Trophoblast cell (in vitro differentiated cells and primary cell): ENCODE data around the gene TEDC2.

Experiments used
- DNase-seq, 2 donors: peaks; one replicate each; pipeline ENCODE4 v3.0.0-alpha.2; 2016
- H2AFZ ChIP-seq: 2 replicates; pipeline ENCODE4 v1.6.1; 2013; ENCODE audit warnings: low read length, moderate library complexity, mild to moderate bottlenecking; ENCODE audit not compliant: insufficient read depth, poor library complexity
- H2AK5ac ChIP-seq: 2 replicates; pipeline ENCODE4 v1.6.1; 2013; ENCODE audit warnings: mild to moderate bottlenecking, low read length
- H2BK120ac ChIP-seq: 2 replicates; pipeline ENCODE4 v1.6.1; 2013; ENCODE audit warnings: low read length, mild to moderate bottlenecking, moderate library complexity; ENCODE audit not compliant: insufficient read depth, poor library complexity
- H2BK12ac ChIP-seq: 2 replicates; pipeline ENCODE4 v1.6.1; 2013; ENCODE audit warnings: mild to moderate bottlenecking, low read length, moderate library complexity
- H2BK5ac ChIP-seq: 2 replicates; pipeline ENCODE4 v1.6.1; 2013; ENCODE audit warnings: low read length, low read depth, moderate library complexity, mild to moderate bottlenecking; ENCODE audit not compliant: poor library complexity
- H3K14ac ChIP-seq: 2 replicates; pipeline ENCODE4 v1.6.1; 2013; ENCODE audit warnings: mild to moderate bottlenecking, low read length
- H3K18ac ChIP-seq: 2 replicates; pipeline ENCODE4 v1.6.1; 2013; ENCODE audit warnings: mild to moderate bottlenecking, low read length
- H3K23ac ChIP-seq: 2 replicates; pipeline ENCODE4 v1.6.1; 2013; ENCODE audit warnings: low read length
- H3K27ac ChIP-seq: 2 replicates; pipeline ENCODE4 v1.5.1; 2013; ENCODE audit warnings: low read depth, mild to moderate bottlenecking, inconsistent platforms, low read length, moderate library complexity
- H3K27me3 ChIP-seq: 2 replicates; pipeline ENCODE4 v1.6.1; 2013; ENCODE audit warnings: inconsistent platforms, mild to moderate bottlenecking, low read length, moderate library complexity; ENCODE audit not compliant: insufficient read depth
- H3K36me3 ChIP-seq, 2 experiments: 1 replicate in 1 of 2; 2 replicates in 1 of 2; pipeline ENCODE4 v1.6.1; 2013; ENCODE audit warnings: low read length in 2 of 2, mild to moderate bottlenecking in 2 of 2, moderate library complexity in 1 of 2; ENCODE audit not compliant: insufficient read depth in 2 of 2, control insufficient read depth in 1 of 2
- H3K4ac ChIP-seq: 2 replicates; pipeline ENCODE4 v1.6.1; 2013; ENCODE audit warnings: low read depth, mild to moderate bottlenecking, low read length, moderate library complexity
- H3K4me1 ChIP-seq, 2 experiments: 1 replicate in 1 of 2; 2 replicates in 1 of 2; pipeline ENCODE4 v1.6.1; 2013; ENCODE audit warnings: low read length in 2 of 2, mild to moderate bottlenecking in 2 of 2, moderate library complexity in 1 of 2; ENCODE audit not compliant: insufficient read depth in 2 of 2, control insufficient read depth in 1 of 2
- H3K4me2 ChIP-seq: 2 replicates; pipeline ENCODE4 v1.6.1; 2013; ENCODE audit warnings: inconsistent platforms, mild to moderate bottlenecking, low read length, moderate library complexity
- H3K4me3 ChIP-seq: 2 replicates; pipeline ENCODE4 v1.5.1; 2013; ENCODE audit warnings: mild to moderate bottlenecking, low read depth, low read length, inconsistent platforms
- H3K79me1 ChIP-seq: one replicate; pipeline ENCODE4 v1.6.1; 2013; ENCODE audit warnings: low read length
- H3K79me2 ChIP-seq: 2 replicates; pipeline ENCODE4 v1.6.1; 2013; ENCODE audit warnings: low read length, mild to moderate bottlenecking; ENCODE audit not compliant: control insufficient read depth, insufficient read depth, poor library complexity
- H3K9ac ChIP-seq: 2 replicates; pipeline ENCODE4 v1.6.1; 2013; ENCODE audit warnings: mild to moderate bottlenecking, low read length
- H3K9me3 ChIP-seq: 2 replicates; pipeline ENCODE4 v1.6.1; 2013; ENCODE audit warnings: low read depth, mild to moderate bottlenecking, control low read depth, inconsistent platforms, low read length; ENCODE audit not compliant: insufficient read depth
- H4K12ac ChIP-seq: 2 replicates; pipeline ENCODE4 v1.6.1; 2013; ENCODE audit warnings: low read depth, mild to moderate bottlenecking, low read length, moderate library complexity
- H4K8ac ChIP-seq: 2 replicates; pipeline ENCODE4 v1.6.1; 2013; ENCODE audit warnings: low read depth, mild to moderate bottlenecking, low read length, moderate library complexity
- H4K91ac ChIP-seq: one replicate; pipeline ENCODE4 v1.6.1; 2013; ENCODE audit warnings: low read depth, mild to moderate bottlenecking, low read length, moderate library complexity
- WGBS: extraction: QIAGEN DNeasy Blood & Tissue Kit; methylation state at CpG from one replicate; pipeline ENCODE4 v1.1.7; 2013; ENCODE audit warnings: missing lambda C conversion rate; ENCODE audit not compliant: insufficient read length, insufficient coverage; ENCODE audit errors: extremely low coverage; 5-methylcytosine and 5-hydroxymethylcytosine counted together

TEDC2 gene

GRCh38 chr16:2489581-2489980 lies 29.7 kb downstream of the TEDC2 start:
- H3K23ac ChIP-seq = no peak overlapping the region
- no CpG with 5 or more reads among the region's 16 CpGs for WGBS
- no peak overlapping the region for H3K27ac ChIP-seq
- no peak overlapping the region for H4K8ac ChIP-seq
- no peak overlapping the region for H3K9ac ChIP-seq
- no peak overlapping the region for H2AK5ac ChIP-seq
- no peak overlapping the region for H2BK120ac ChIP-seq
- H2AFZ ChIP-seq = no peak overlapping the region
- H3K18ac ChIP-seq = no peak overlapping the region
- no peaks in the 10 kb centered on the region for H3K79me2 ChIP-seq
- no peaks in the 10 kb centered on the region for H3K9me3 ChIP-seq
- no peak for DNase-seq
- H2BK5ac ChIP-seq = no peak overlapping the region
- no peak overlapping the region for H3K14ac ChIP-seq
- H2BK12ac ChIP-seq = no peak overlapping the region
- H3K4me1 ChIP-seq = peaks cover 4 to 5% of the 10 kb centered on the region in 2 experiments
- no peaks in the 10 kb centered on the region for H3K27me3 ChIP-seq
- H3K4me2 ChIP-seq = no peak overlapping the region
- H4K91ac ChIP-seq = no peak overlapping the region
- H4K12ac ChIP-seq = no peak overlapping the region
- no peaks in the 10 kb centered on the region for H3K79me1 ChIP-seq
- no peak overlapping the region for H3K4ac ChIP-seq
- no peaks in the 10 kb centered on the region for H3K36me3 ChIP-seq
- H3K4me3 ChIP-seq = no peak overlapping the region

GRCh38 chr16:2490190-2491105 lies 30.5 kb downstream of the TEDC2 start:
- Histone ChIP-seq H3K36me3 (no peaks in the 10 kb centered on the region), H4K91ac (no peak overlapping the region), H3K9ac (no peak overlapping the region), H3K79me2 (no peaks in the 10 kb centered on the region), H2AK5ac (no peak overlapping the region), H3K4me3 (no peak overlapping the region), H2BK120ac (no peak overlapping the region), H3K27me3 (no peaks in the 10 kb centered on the region), H3K9me3 (no peaks in the 10 kb centered on the region), H3K14ac (no peak overlapping the region), H3K4me1 (peaks cover 4 to 5% of the 10 kb centered on the region in 2 experiments), H2BK12ac (no peak overlapping the region), H3K27ac (no peak overlapping the region), H3K4me2 (no peak overlapping the region), H3K79me1 (no peaks in the 10 kb centered on the region), H4K8ac (no peak overlapping the region), H2AFZ (no peak overlapping the region), H3K23ac (no peak overlapping the region), H4K12ac (no peak overlapping the region), H3K18ac (no peak overlapping the region), H2BK5ac (no peak overlapping the region), H3K4ac (no peak overlapping the region)
- no peak for DNase-seq
- WGBS = no CpG with 5 or more reads among the region's 23 CpGs

DNA sequence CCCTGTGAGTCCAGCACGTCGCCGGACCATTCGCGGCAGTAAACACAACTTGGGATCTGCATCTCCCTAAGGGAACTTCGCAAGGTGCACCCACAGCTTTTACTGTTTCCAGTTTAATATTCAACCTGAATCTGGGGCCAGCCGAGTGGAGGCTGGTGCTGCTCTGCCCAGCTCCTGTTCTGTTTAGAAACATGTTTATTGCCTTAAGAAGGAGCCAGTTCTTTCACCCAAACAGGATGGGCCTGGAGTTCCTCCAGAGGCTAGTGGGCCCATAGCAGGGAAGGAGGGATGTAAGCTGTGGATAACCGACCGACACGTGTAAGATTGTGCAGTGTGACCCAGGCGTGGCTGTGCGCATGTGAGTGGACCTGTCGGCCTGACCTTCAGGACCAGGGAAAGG lies 32.4 kb downstream of the TEDC2 start:
- Histone ChIP-seq H3K4me3 (no peak overlapping the region), H3K9me3 (no peaks in the 10 kb centered on the region), H3K27ac (no peak overlapping the region), H2BK120ac (no peak overlapping the region), H3K27me3 (no peaks in the 10 kb centered on the region), H3K14ac (no peak overlapping the region), H3K9ac (no peak overlapping the region), H3K18ac (no peak overlapping the region), H4K12ac (no peak overlapping the region), H2AFZ (no peak overlapping the region), H2BK12ac (no peak overlapping the region), H3K4me2 (no peak overlapping the region), H4K91ac (no peak overlapping the region), H2AK5ac (no peak overlapping the region), H3K4ac (no peak overlapping the region), H2BK5ac (no peak overlapping the region), H3K36me3 (peaks cover 9 to 14% of the 10 kb centered on the region in 2 experiments), H3K23ac (no peak overlapping the region), H3K4me1 (peaks cover 4 to 7% of the 10 kb centered on the region in 2 experiments), H3K79me2 (no peaks in the 10 kb centered on the region), H3K79me1 (no peaks in the 10 kb centered on the region), H4K8ac (no peak overlapping the region)
- no peak for DNase-seq
- no CpG with 5 or more reads among the region's 13 CpGs for WGBS

DNA sequence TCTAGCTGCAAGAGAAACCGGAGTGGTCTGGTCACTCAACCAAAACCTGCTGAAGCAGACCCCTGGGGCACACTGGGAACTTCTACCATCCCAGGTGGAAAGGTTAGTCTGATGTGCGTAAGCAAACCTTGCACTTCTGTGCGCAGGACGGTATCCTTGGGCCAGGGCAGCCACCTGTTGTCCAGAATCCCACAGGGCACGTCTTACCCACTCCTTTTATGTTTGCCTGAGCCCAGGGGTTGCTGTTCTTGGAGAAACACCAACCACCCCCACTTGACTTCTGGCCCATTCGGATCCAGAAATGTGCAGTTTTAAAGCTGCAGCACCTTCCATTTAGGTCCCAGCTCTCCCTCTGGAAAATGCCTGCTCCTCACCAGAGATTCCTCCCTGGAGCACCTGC lies 33.7 kb downstream of the TEDC2 start:
- Histone ChIP-seq H2BK5ac (no peak overlapping the region), H3K4me1 (peaks cover 0 to 2% of the 10 kb centered on the region in 2 experiments), H3K36me3 (peaks cover 12 to 17% of the 10 kb centered on the region in 2 experiments), H4K12ac (no peak overlapping the region), H3K27ac (no peak overlapping the region), H3K79me1 (no peaks in the 10 kb centered on the region), H3K23ac (no peak overlapping the region), H2BK120ac (no peak overlapping the region), H3K4ac (no peak overlapping the region), H3K79me2 (no peaks in the 10 kb centered on the region), H3K9ac (no peak overlapping the region), H3K14ac (no peak overlapping the region), H3K4me3 (no peak overlapping the region), H3K4me2 (no peak overlapping the region), H3K9me3 (no peaks in the 10 kb centered on the region), H4K8ac (no peak overlapping the region), H2AFZ (no peak overlapping the region), H2BK12ac (no peak overlapping the region), H3K27me3 (no peaks in the 10 kb centered on the region), H4K91ac (no peak overlapping the region), H3K18ac (no peak overlapping the region), H2AK5ac (no peak overlapping the region)
- DNase-seq = no peak
- no CpG with 5 or more reads among the region's 6 CpGs for WGBS
